Measurements from ENCODE around the gene STEAP1B.

Gene STEAP1B

GRCh38 chr7:22447762-22448161, 52.2 kb downstream of the STEAP1B start:
- DNase-seq (ENCODE audit: low read depth) = no peak
- no peak for TF ChIP-seq MYC (IDR thresholded peaks at IDR 0.05; ENCODE audit: low read depth, low read length)
- TF ChIP-seq CTCF (IDR thresholded peaks at IDR 0.05; ENCODE audit: low read depth, low read length) = no peak
- no peak for TF ChIP-seq POLR2A (IDR thresholded peaks at IDR 0.05; ENCODE audit: extremely low read depth, insufficient read length)
- no peak for TF ChIP-seq MAX (IDR thresholded peaks at IDR 0.05; ENCODE audit: low read depth, low read length)
- no peak overlapping the region for H3K4me3 ChIP-seq (ENCODE audit: low read depth, low read length)

GRCh38 chr7:22447008-22447407, 53.0 kb downstream of the STEAP1B start:
- no peak for DNase-seq (ENCODE audit: low read depth)
- no peak overlapping the region for H3K4me3 ChIP-seq (ENCODE audit: low read depth, low read length)
- no peak for TF ChIP-seq CTCF (IDR thresholded peaks at IDR 0.05; ENCODE audit: low read depth, low read length)
- TF ChIP-seq MAX (IDR thresholded peaks at IDR 0.05; ENCODE audit: low read depth, low read length) = no peak
- no peak for TF ChIP-seq MYC (IDR thresholded peaks at IDR 0.05; ENCODE audit: low read depth, low read length)
- no peak for TF ChIP-seq POLR2A (IDR thresholded peaks at IDR 0.05; ENCODE audit: extremely low read depth, insufficient read length)

GRCh38 chr7:22445853-22446252, 54.1 kb downstream of the STEAP1B start:
- DNase-seq (ENCODE audit: low read depth) = no peak
- TF ChIP-seq MAX (IDR thresholded peaks at IDR 0.05; ENCODE audit: low read depth, low read length) = no peak
- TF ChIP-seq MYC (IDR thresholded peaks at IDR 0.05; ENCODE audit: low read depth, low read length) = no peak
- no peak for TF ChIP-seq CTCF (IDR thresholded peaks at IDR 0.05; ENCODE audit: low read depth, low read length)
- TF ChIP-seq POLR2A (IDR thresholded peaks at IDR 0.05; ENCODE audit: extremely low read depth, insufficient read length) = no peak
- H3K4me3 ChIP-seq (ENCODE audit: low read depth, low read length) = no peak overlapping the region

GRCh38 chr7:22445140-22445743, 54.7 kb downstream of the STEAP1B start:
- TF ChIP-seq CTCF (IDR thresholded peaks at IDR 0.05; ENCODE audit: low read depth, low read length) (no peak), MYC (IDR thresholded peaks at IDR 0.05; ENCODE audit: low read depth, low read length) (no peak), POLR2A (IDR thresholded peaks at IDR 0.05; ENCODE audit: extremely low read depth, insufficient read length) (no peak), MAX (IDR thresholded peaks at IDR 0.05; ENCODE audit: low read depth, low read length) (no peak)
- H3K4me3 ChIP-seq (ENCODE audit: low read depth, low read length) = no peak overlapping the region
- no peak for DNase-seq (ENCODE audit: low read depth)

GRCh38 chr7:22444181-22444971, 55.6 kb downstream of the STEAP1B start:
- TF ChIP-seq POLR2A (IDR thresholded peaks at IDR 0.05; ENCODE audit: extremely low read depth, insufficient read length) (no peak), MAX (IDR thresholded peaks at IDR 0.05; ENCODE audit: low read depth, low read length) (no peak), MYC (IDR thresholded peaks at IDR 0.05; ENCODE audit: low read depth, low read length) (no peak), CTCF (IDR thresholded peaks at IDR 0.05; ENCODE audit: low read depth, low read length) (no peak)
- no peak overlapping the region for H3K4me3 ChIP-seq (ENCODE audit: low read depth, low read length)
- DNase-seq (ENCODE audit: low read depth) = no peak
